ENCODE data around the gene HMCN2. TPM values are rescaled to one million over a fixed set of nuclear protein-coding genes. Genes with fewer than 3 reads are reported as not detected.

HMCN2 gene
- total RNA-seq, 2 donors from 2014 or later: 20.1 to 30.6 TPM

DNA sequence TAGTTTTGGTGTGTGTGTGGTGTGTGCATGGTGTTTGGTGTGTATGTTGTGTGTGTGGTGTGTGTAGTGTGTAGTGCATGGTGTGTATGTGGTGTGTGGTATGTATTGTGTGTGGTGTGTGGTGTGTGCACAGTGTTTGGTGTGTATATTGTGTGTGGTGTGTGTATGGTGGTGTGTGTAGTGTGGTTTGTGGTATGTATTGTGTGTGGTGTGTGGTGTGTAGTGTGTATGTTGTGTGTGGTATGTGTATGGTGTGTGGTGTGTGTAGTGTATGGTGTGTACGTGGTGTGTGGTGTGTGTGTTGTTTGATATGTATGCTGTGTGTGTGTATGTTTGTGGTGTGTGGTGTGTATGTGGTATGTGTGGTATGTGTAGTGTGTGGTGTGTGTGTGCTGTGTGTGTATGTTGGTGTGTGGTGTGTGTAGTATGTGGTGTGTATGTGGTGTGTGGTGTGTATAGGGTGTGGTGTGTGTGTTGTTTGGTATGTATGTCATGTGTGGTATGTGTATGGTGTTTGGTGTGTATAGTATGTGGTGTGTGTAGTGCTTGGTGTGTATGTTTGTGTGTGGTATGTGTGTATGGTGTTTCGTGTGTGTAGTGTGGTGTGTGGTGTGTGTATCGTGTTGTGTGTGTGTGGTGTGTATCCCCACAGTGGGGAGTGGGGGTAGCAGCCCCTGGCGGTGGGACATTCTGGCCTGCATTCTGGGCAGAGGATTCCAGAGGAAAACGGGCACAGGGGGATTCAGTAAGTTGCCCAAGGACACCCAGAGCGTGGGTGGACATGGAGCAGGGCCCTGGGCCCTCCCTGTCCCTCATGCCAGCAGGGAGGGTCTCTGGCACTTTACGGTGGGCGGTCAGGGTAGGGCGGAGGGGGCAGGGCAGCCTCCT lies 79.7 kb downstream of the HMCN2 start:
- Histone ChIP-seq H3K27ac (no peak overlapping the region), H3K9me3 (no peaks in the 10 kb centered on the region), H3K4me3 (no peak overlapping the region), H3K9ac (ENCODE audit: low read depth in 2 of 2, low read length in 2 of 2) (no peak overlapping the region), H3K36me3 (no peaks in the 10 kb centered on the region), H3K4me1 (no peaks in the 10 kb centered on the region), H3K27me3 (no peaks in the 10 kb centered on the region)
- intact Hi-C loops (cut with DNase I): loop anchor here (10.0 kb wide), 2 partner anchors 100 to 240 kb away; no protein-coding TSS in a partner anchor
- TF ChIP-seq, protein P1, sequence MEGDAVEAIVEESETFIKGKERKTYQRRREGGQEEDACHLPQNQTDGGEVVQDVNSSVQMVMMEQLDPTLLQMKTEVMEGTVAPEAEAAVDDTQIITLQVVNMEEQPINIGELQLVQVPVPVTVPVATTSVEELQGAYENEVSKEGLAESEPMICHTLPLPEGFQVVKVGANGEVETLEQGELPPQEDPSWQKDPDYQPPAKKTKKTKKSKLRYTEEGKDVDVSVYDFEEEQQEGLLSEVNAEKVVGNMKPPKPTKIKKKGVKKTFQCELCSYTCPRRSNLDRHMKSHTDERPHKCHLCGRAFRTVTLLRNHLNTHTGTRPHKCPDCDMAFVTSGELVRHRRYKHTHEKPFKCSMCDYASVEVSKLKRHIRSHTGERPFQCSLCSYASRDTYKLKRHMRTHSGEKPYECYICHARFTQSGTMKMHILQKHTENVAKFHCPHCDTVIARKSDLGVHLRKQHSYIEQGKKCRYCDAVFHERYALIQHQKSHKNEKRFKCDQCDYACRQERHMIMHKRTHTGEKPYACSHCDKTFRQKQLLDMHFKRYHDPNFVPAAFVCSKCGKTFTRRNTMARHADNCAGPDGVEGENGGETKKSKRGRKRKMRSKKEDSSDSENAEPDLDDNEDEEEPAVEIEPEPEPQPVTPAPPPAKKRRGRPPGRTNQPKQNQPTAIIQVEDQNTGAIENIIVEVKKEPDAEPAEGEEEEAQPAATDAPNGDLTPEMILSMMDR (IDR thresholded peaks at IDR 0.05): no peak
- no peak for DNase-seq

- H3K4me1 ChIP-seq: no peaks in the 10 kb centered on the region
- TF ChIP-seq, protein P1 (IDR thresholded peaks at IDR 0.05): no peak
- no peak overlapping the region for H3K4me3 ChIP-seq
- no peaks in the 10 kb centered on the region for H3K27me3 ChIP-seq
- intact Hi-C loops (cut with DNase I): loop anchor here (10.0 kb wide), 2 partner anchors 101 to 241 kb away; no protein-coding TSS in a partner anchor
- no peak overlapping the region for H3K9ac ChIP-seq (ENCODE audit: low read depth in 2 of 2, low read length in 2 of 2)
- no peaks in the 10 kb centered on the region for H3K36me3 ChIP-seq
- no peaks in the 10 kb centered on the region for H3K9me3 ChIP-seq
- H3K27ac ChIP-seq: no peak overlapping the region
- no peak for DNase-seq
These were observed 80.4 kb downstream of the HMCN2 start for GRCh38 chr9:130345897-130346385.

DNA sequence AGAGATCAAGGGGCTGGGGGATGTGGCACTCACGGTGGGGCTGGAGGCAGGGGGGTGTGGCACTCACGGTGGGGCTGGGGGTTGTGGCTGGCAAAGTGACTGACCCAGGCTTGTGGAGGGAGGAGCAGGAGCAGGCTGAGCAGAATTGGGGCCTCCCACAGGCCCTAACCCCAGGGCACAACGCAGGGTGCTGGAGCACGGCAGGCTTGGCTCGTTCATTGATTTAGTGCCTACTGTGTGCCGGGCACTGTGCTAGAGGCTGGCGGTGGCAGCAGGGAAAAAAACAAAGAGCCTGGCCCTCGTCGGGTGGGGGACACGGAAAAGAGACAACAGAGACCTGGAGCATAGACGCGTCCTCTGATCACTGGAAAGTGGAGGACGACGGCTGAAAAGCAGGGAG lies 80.9 kb downstream of the HMCN2 start:
- Histone ChIP-seq H3K27me3 (no peaks in the 10 kb centered on the region), H3K9me3 (no peaks in the 10 kb centered on the region), H3K4me1 (no peaks in the 10 kb centered on the region), H3K9ac (ENCODE audit: low read depth in 2 of 2, low read length in 2 of 2) (no peak overlapping the region), H3K4me3 (no peak overlapping the region), H3K36me3 (no peaks in the 10 kb centered on the region), H3K27ac (no peak overlapping the region)
- intact Hi-C loops (cut with DNase I): loop anchor here (10.0 kb wide), 2 partner anchors 102 to 242 kb away; no protein-coding TSS in a partner anchor
- TF ChIP-seq, protein P1 (IDR thresholded peaks at IDR 0.05): no peak
- no peak for DNase-seq

- intact Hi-C loops (cut with DNase I): loop anchor here (10.0 kb wide), 2 partner anchors 102 to 242 kb away; no protein-coding TSS in a partner anchor
- no peaks in the 10 kb centered on the region for H3K36me3 ChIP-seq
- no peak for DNase-seq
- no peak overlapping the region for H3K27ac ChIP-seq
- TF ChIP-seq, protein P1 (IDR thresholded peaks at IDR 0.05): no peak
- no peak overlapping the region for H3K4me3 ChIP-seq
- no peaks in the 10 kb centered on the region for H3K9me3 ChIP-seq
- no peaks in the 10 kb centered on the region for H3K27me3 ChIP-seq
- no peaks in the 10 kb centered on the region for H3K4me1 ChIP-seq
- H3K9ac ChIP-seq (ENCODE audit: low read depth in 2 of 2, low read length in 2 of 2): no peak overlapping the region
These were observed 81.5 kb downstream of the HMCN2 start for GRCh38 chr9:130347036-130347435.

GRCh38 chr9:130347931-130348330 lies 82.4 kb downstream of the HMCN2 start:
- TF ChIP-seq, protein P1 (IDR thresholded peaks at IDR 0.05): no peak
- Histone ChIP-seq H3K36me3 (no peaks in the 10 kb centered on the region), H3K9me3 (no peaks in the 10 kb centered on the region), H3K27ac (no peak overlapping the region), H3K4me1 (no peaks in the 10 kb centered on the region), H3K27me3 (no peaks in the 10 kb centered on the region), H3K9ac (ENCODE audit: low read depth in 2 of 2, low read length in 2 of 2) (no peak overlapping the region), H3K4me3 (no peak overlapping the region)
- intact Hi-C loops (cut with DNase I): loop anchor here (10.0 kb wide), 2 partner anchors 103 to 243 kb away; no protein-coding TSS in a partner anchor
- DNase-seq: no peak
